ENCODE data around the gene SCD.
"Not testable (repeated sequence)": the region's sequence is repeated elsewhere in the genome, so short reads cannot be mapped to it uniquely, and the experiment has no call there.

GRCh38 chr10:100301123-100301522, 45.9 kb upstream of the SCD start:
- TF ChIP-seq, protein P1, sequence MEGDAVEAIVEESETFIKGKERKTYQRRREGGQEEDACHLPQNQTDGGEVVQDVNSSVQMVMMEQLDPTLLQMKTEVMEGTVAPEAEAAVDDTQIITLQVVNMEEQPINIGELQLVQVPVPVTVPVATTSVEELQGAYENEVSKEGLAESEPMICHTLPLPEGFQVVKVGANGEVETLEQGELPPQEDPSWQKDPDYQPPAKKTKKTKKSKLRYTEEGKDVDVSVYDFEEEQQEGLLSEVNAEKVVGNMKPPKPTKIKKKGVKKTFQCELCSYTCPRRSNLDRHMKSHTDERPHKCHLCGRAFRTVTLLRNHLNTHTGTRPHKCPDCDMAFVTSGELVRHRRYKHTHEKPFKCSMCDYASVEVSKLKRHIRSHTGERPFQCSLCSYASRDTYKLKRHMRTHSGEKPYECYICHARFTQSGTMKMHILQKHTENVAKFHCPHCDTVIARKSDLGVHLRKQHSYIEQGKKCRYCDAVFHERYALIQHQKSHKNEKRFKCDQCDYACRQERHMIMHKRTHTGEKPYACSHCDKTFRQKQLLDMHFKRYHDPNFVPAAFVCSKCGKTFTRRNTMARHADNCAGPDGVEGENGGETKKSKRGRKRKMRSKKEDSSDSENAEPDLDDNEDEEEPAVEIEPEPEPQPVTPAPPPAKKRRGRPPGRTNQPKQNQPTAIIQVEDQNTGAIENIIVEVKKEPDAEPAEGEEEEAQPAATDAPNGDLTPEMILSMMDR (IDR thresholded peaks at IDR 0.05): not testable (repeated sequence)
- not testable (repeated sequence) for TF ChIP-seq POLR2A, POLR2AphosphoS5 (IDR thresholded peaks at IDR 0.05)

Measured in suprapubic skin (tissue), 4 donors.